ENCODE results near the gene TRANK1. TPM values are rescaled to one million over a fixed set of nuclear protein-coding genes. Genes with fewer than 3 reads are reported as not detected.

The TRANK1 gene
- total and polyA plus RNA-seq, 2 of the 8 experiments (the other 6 are each of a cell fraction or from before 2014, with no cell fraction given) = 2.9 to 8.8 TPM

DNA sequence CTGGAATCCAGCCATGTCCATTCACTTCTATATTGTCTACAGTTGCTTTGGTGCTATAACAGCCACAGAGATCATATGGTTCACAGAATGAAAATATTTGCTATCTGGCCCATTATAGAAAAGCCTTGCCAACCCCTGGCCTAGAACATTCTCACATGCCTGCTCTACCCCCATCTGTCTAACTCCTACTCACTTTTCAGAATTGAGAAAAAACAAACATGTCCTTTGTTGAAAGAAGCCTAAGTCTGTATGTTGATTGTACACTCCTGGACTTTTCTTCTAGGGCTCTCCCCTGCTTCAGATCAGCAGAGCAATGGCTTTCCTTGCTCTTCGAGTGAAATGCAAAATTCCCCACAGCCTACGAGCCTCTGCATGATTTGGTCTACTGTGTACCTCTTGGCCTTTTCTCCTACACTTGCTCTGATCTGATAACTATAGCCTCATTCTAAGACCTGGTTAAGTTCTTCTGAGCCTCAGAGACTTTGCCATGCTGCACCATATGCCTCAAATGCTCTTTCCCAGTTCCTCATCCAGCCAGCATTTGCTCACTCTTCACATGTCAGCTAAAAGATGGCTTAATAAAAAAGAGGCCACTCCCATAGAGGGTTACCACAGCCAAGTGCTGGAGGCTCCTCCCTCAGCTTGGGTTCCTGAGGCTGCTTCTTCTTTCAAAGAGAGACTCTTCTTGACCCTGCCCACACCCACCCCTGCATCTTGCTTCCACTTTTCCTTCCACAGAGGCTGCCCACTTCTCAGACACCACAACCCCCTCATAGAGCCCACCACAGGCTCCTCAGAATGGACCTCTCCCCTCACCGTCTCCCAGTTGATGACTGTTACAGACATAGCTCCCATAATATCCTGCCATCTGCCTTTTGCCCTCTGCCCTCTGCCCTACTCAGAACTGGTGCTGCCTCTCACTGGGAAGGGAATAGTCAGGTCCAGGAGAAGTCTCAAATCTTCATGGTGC is 157.6 kb downstream of the TRANK1 start:
- H2BK15ac ChIP-seq (ENCODE audit: low read length) = no peak overlapping the region
- no peak overlapping the region for H3K23ac ChIP-seq (ENCODE audit: insufficient read length)
- FAIRE-seq (no peak), DNase-seq (ENCODE audit: low read depth in 1 of 2, low spot score in 2 of 2) (no peak)
- 65% methylated on average over 3 of the region's 3 CpGs; no CpG with 5 or more reads in 1 of the 2 experiments for WGBS, 2 experiments (ENCODE audit: extremely low coverage in 1 of 2, insufficient coverage in 1 of 2, insufficient read length in 1 of 2, insufficient replicate concordance in 2 of 2, low coverage in 1 of 2, low lambda C conversion rate in 2 of 2, missing lambda C conversion rate in 1 of 2)
- no peak overlapping the region for H2BK5ac ChIP-seq (ENCODE audit: low read depth, low read length)
- H4K91ac ChIP-seq (replicated peaks; ENCODE audit: insufficient read length, low read length) = no peak overlapping the region
- H3K79me1 ChIP-seq (ENCODE audit: low read depth, low read length) = no peaks in the 10 kb centered on the region
- H3K27ac ChIP-seq (ENCODE audit: low read depth, low read length) = no peak overlapping the region
- H2BK20ac ChIP-seq (ENCODE audit: low read length) = no peak overlapping the region
- no peaks in the 10 kb centered on the region for H4K20me1 ChIP-seq (replicated peaks in 1 of 2; ENCODE audit: control insufficient read depth in 1 of 2, insufficient read depth in 2 of 2, low read length in 2 of 2)
- H3K79me2 ChIP-seq (ENCODE audit: control insufficient read depth in 1 of 2, insufficient read depth in 2 of 2, low read length in 2 of 2) = no peaks in the 10 kb centered on the region
- H3K23me2 ChIP-seq (ENCODE audit: low read depth, low read length) = no peaks in the 10 kb centered on the region
- no peak overlapping the region for H3K4me3 ChIP-seq (ENCODE audit: extremely low read depth in 1 of 4, insufficient read depth in 2 of 4, low read depth in 3 of 4, low read length in 4 of 4)
- H3K9ac ChIP-seq (replicated peaks in 1 of 4; ENCODE audit: extremely low read depth in 1 of 4, low read depth in 3 of 4, low read length in 3 of 4) = no peak overlapping the region
- no peak overlapping the region for H3K4ac ChIP-seq (replicated peaks; ENCODE audit: insufficient read length, low read depth, low read length)
- ChIA-PET CTCF (ENCODE audit: partially characterized antibody) (interaction anchor here (1.1 to 10.8 kb wide), 6 partner anchors 16 to 172 kb away, joined by 3 to 125 read pairs (median 7); no protein-coding TSS in a partner anchor), POLR2A (ENCODE audit: partially characterized antibody) (no interaction called here)
- no peak overlapping the region for H3K18ac ChIP-seq (ENCODE audit: extremely low read depth, low read length)
- peak overlapping the region; percentile 15; the same call in 1 of the 2 replicates for H2AFZ ChIP-seq (ENCODE audit: low read length)
- no peak overlapping the region for H2AK5ac ChIP-seq (ENCODE audit: low read depth, low read length)
- H3K36me3 ChIP-seq (ENCODE audit: control insufficient read depth in 2 of 4, insufficient read depth in 4 of 4, low read length in 3 of 4) = no peaks in the 10 kb centered on the region
- no peaks in the 10 kb centered on the region for H3K4me1 ChIP-seq (replicated peaks in 1 of 4; ENCODE audit: control insufficient read depth in 3 of 4, insufficient read depth in 4 of 4, low read length in 3 of 4)
- no peak overlapping the region for H2BK12ac ChIP-seq (ENCODE audit: low read depth, low read length)
- H2BK120ac ChIP-seq (replicated peaks; ENCODE audit: low read depth, low read length) = no peak overlapping the region
- no peak overlapping the region for H4K5ac ChIP-seq (ENCODE audit: insufficient read length, low read depth, low read length)
- H3K14ac ChIP-seq (ENCODE audit: insufficient read length) = no peak overlapping the region
- H3K4me2 ChIP-seq (ENCODE audit: insufficient read depth in 1 of 2, low read depth in 2 of 2, low read length in 2 of 2) = no peak overlapping the region
- H3K9me3 ChIP-seq (ENCODE audit: insufficient read depth in 2 of 2, low read depth in 1 of 2, low read length in 1 of 2) = no peaks in the 10 kb centered on the region
- no peaks in the 10 kb centered on the region; a peak in 1 of 7 replicates for H3K27me3 ChIP-seq (replicated peaks in 1 of 4; ENCODE audit: control insufficient read depth in 3 of 4, extremely low read depth in 1 of 4, insufficient read depth in 3 of 4, low read length in 3 of 4)
- H4K8ac ChIP-seq (ENCODE audit: extremely low read depth, insufficient read depth, low read length) = no peak overlapping the region
- no peak overlapping the region for H3K56ac ChIP-seq (replicated peaks; ENCODE audit: insufficient read length, low read depth, low read length)
- TF ChIP-seq TEAD4 (IDR thresholded peaks at IDR 0.05; ENCODE audit: low read depth, low read length) = no peak
- TF ChIP-seq SP4 (IDR thresholded peaks at IDR 0.05; ENCODE audit: low read length) = no peak
- TF ChIP-seq, protein P1, sequence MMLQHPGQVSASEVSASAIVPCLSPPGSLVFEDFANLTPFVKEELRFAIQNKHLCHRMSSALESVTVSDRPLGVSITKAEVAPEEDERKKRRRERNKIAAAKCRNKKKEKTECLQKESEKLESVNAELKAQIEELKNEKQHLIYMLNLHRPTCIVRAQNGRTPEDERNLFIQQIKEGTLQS (IDR thresholded peaks at IDR 0.05; ENCODE audit: insufficient read depth, low read depth, low read length) = no peak
- TF ChIP-seq SP1 (IDR thresholded peaks at IDR 0.05; ENCODE audit: low read depth, low read length) = no peak
- no peak for TF ChIP-seq HDAC6 (IDR thresholded peaks at IDR 0.05; ENCODE audit: low read depth, low read length)
- no peak for TF ChIP-seq BCL11A (IDR thresholded peaks at IDR 0.05; ENCODE audit: low read depth in 2 of 2, low read length in 2 of 2)
- no peak for TF ChIP-seq RFX5 (IDR thresholded peaks at IDR 0.05; ENCODE audit: borderline replicate concordance, low read depth, low read length)
- no peak for TF ChIP-seq SIN3A (conservative IDR thresholded peaks at IDR 0.05 in 1 of 2, IDR thresholded peaks at IDR 0.05 in 1 of 2; ENCODE audit: low read depth in 1 of 2, low read length in 2 of 2)
- no peak for TF ChIP-seq FOSL1 (IDR thresholded peaks at IDR 0.05; ENCODE audit: insufficient read depth, low read depth, low read length)
- no peak for TF ChIP-seq ASH2L (IDR thresholded peaks at IDR 0.05; ENCODE audit: low read length)
- TF ChIP-seq SUZ12 (IDR thresholded peaks at IDR 0.05; ENCODE audit: low read length) = no peak
- no peak for TF ChIP-seq SIRT6 (IDR thresholded peaks at IDR 0.05; ENCODE audit: low read length)

All from H1 (cell line).